ENCODE measurements around the gene IMPA2. TPM values are rescaled to one million over a fixed set of nuclear protein-coding genes. Genes with fewer than 3 reads are reported as not detected.

Gene IMPA2
- total and polyA plus RNA-seq, 2 of the 8 experiments (the other 6 are each of a cell fraction or from before 2014, with no cell fraction given), result 102 to 140 TPM

GRCh38 chr18:12074736-12075135 lies 93.4 kb downstream of the IMPA2 start:
- H2BK20ac ChIP-seq (ENCODE audit: low read length), result no peak overlapping the region
- H2BK120ac ChIP-seq (replicated peaks; ENCODE audit: low read depth, low read length), result no peak overlapping the region
- H2BK5ac ChIP-seq (ENCODE audit: low read depth, low read length), result no peak overlapping the region
- H3K4me3 ChIP-seq (ENCODE audit: extremely low read depth in 1 of 4, insufficient read depth in 2 of 4, low read depth in 3 of 4, low read length in 4 of 4), result no peak overlapping the region
- no peaks in the 10 kb centered on the region for H3K36me3 ChIP-seq (ENCODE audit: control insufficient read depth in 2 of 4, insufficient read depth in 4 of 4, low read length in 3 of 4)
- no peak overlapping the region for H4K91ac ChIP-seq (replicated peaks; ENCODE audit: insufficient read length, low read length)
- no peaks in the 10 kb centered on the region for H3K79me2 ChIP-seq (ENCODE audit: control insufficient read depth in 1 of 2, insufficient read depth in 2 of 2, low read length in 2 of 2)
- H2AFZ ChIP-seq (ENCODE audit: low read length), result no peak overlapping the region
- FAIRE-seq (no peak), DNase-seq (ENCODE audit: low read depth in 1 of 2, low spot score in 2 of 2) (no peak)
- H3K9ac ChIP-seq (replicated peaks in 1 of 4; ENCODE audit: extremely low read depth in 1 of 4, low read depth in 3 of 4, low read length in 3 of 4), result no peak overlapping the region
- H2BK12ac ChIP-seq (ENCODE audit: low read depth, low read length), result no peak overlapping the region
- CTCF ChIA-PET (ENCODE audit: partially characterized antibody), result interaction anchor here (0.9 to 1.2 kb wide), 3 partner anchors 35 to 136 kb away, joined by 3 to 4 read pairs (median 4); no protein-coding TSS in a partner anchor
- H3K14ac ChIP-seq (ENCODE audit: insufficient read length), result no peak overlapping the region
- H3K23me2 ChIP-seq (ENCODE audit: low read depth, low read length), result no peaks in the 10 kb centered on the region
- H3K4me1 ChIP-seq (replicated peaks in 1 of 4; ENCODE audit: control insufficient read depth in 3 of 4, insufficient read depth in 4 of 4, low read length in 3 of 4), result no peaks in the 10 kb centered on the region; a peak in 1 of 7 replicates
- 84% methylated on average over 3 of the region's 3 CpGs; no CpG with 5 or more reads in 1 of the 2 experiments for WGBS, 2 experiments (ENCODE audit: extremely low coverage in 1 of 2, insufficient coverage in 1 of 2, insufficient read length in 1 of 2, insufficient replicate concordance in 2 of 2, low coverage in 1 of 2, low lambda C conversion rate in 2 of 2, missing lambda C conversion rate in 1 of 2)
- no peak overlapping the region for H3K4me2 ChIP-seq (ENCODE audit: insufficient read depth in 1 of 2, low read depth in 2 of 2, low read length in 2 of 2)
- H4K5ac ChIP-seq (ENCODE audit: insufficient read length, low read depth, low read length), result no peak overlapping the region
- H3K23ac ChIP-seq (ENCODE audit: insufficient read length), result no peak overlapping the region
- no peak overlapping the region for H3K4ac ChIP-seq (replicated peaks; ENCODE audit: insufficient read length, low read depth, low read length)
- H3K79me1 ChIP-seq (ENCODE audit: low read depth, low read length), result no peaks in the 10 kb centered on the region
- H4K8ac ChIP-seq (ENCODE audit: extremely low read depth, insufficient read depth, low read length), result no peak overlapping the region
- no peak overlapping the region for H3K27ac ChIP-seq (ENCODE audit: low read depth, low read length)
- no peak for TF ChIP-seq JUN (IDR thresholded peaks at IDR 0.05; ENCODE audit: low read depth, low read length)
- no peak for TF ChIP-seq HDAC2 (IDR thresholded peaks at IDR 0.05; ENCODE audit: borderline replicate concordance in 1 of 2, low read depth in 2 of 2, low read length in 2 of 2)
- no peak for TF ChIP-seq SIX5 (IDR thresholded peaks at IDR 0.05; ENCODE audit: low read depth, low read length)
- peak; percentile 10 to 16; a peak in 1 of 4 replicates for TF ChIP-seq RAD21 (IDR thresholded peaks at IDR 0.05 in 1 of 2, conservative IDR thresholded peaks at IDR 0.05 in 1 of 2; ENCODE audit: low read depth in 2 of 2, low read length in 2 of 2)
- no peak for TF ChIP-seq TAF1 (IDR thresholded peaks at IDR 0.05; ENCODE audit: low read depth, low read length)
- TF ChIP-seq EP300 (IDR thresholded peaks at IDR 0.05; ENCODE audit: borderline replicate concordance in 1 of 2, low read depth in 2 of 2, low read length in 2 of 2), result no peak
- POLR2A ChIA-PET (ENCODE audit: partially characterized antibody), result no interaction called here
- H3K27me3 ChIP-seq (replicated peaks in 1 of 4; ENCODE audit: control insufficient read depth in 3 of 4, extremely low read depth in 1 of 4, insufficient read depth in 3 of 4, low read length in 3 of 4), result no peaks in the 10 kb centered on the region
- H3K18ac ChIP-seq (ENCODE audit: extremely low read depth, low read length), result no peak overlapping the region
- no peak overlapping the region for H2AK5ac ChIP-seq (ENCODE audit: low read depth, low read length)
- no peak overlapping the region for H3K56ac ChIP-seq (replicated peaks; ENCODE audit: insufficient read length, low read depth, low read length)
- no peak overlapping the region for H2BK15ac ChIP-seq (ENCODE audit: low read length)
- peaks cover 0 to 3% of the 10 kb centered on the region in 2 experiments; a peak in 1 of 4 replicates for H3K9me3 ChIP-seq (ENCODE audit: insufficient read depth in 2 of 2, low read depth in 1 of 2, low read length in 1 of 2)
- no peaks in the 10 kb centered on the region for H4K20me1 ChIP-seq (replicated peaks in 1 of 2; ENCODE audit: control insufficient read depth in 1 of 2, insufficient read depth in 2 of 2, low read length in 2 of 2)

Measured in H1 (cell line).